ENCODE results near the gene KLK6. TPM values are rescaled to one million over a fixed set of nuclear protein-coding genes. Genes with fewer than 3 reads are reported as not detected.

The KLK6 gene
- total and polyA plus RNA-seq, 8 donors, result 0.15 to 0.47 (median 0.29) TPM; not detected in 2

GRCh38 chr19:50981587-50982146 is 12.3 kb upstream of the KLK6 start:
- ATAC-seq, result no peak
- TF ChIP-seq CTCF (IDR thresholded peaks at IDR 0.05), result no peak
- Histone ChIP-seq H3K4me1 (no peaks in the 10 kb centered on the region), H3K36me3 (no peaks in the 10 kb centered on the region), H3K27ac (no peak overlapping the region), H3K4me3 (no peak overlapping the region), H3K27me3 (peaks cover 0 to 57% of the 10 kb centered on the region in 2 donors), H3K9me3 (no peaks in the 10 kb centered on the region)
- intact Hi-C loops (cut with DNase I), result no loop called here
- no peak for DNase-seq

- no peaks in the 10 kb centered on the region for H3K4me1 ChIP-seq
- intact Hi-C loops (cut with DNase I), result no loop called here
- H3K27me3 ChIP-seq, result peaks cover 0 to 58% of the 10 kb centered on the region in 2 donors
- H3K9me3 ChIP-seq, result no peaks in the 10 kb centered on the region
- no peak for TF ChIP-seq CTCF (IDR thresholded peaks at IDR 0.05)
- H3K4me3 ChIP-seq, result no peak overlapping the region
- DNase-seq (no peak), ATAC-seq (no peak)
- no peaks in the 10 kb centered on the region for H3K36me3 ChIP-seq
- H3K27ac ChIP-seq, result no peak overlapping the region
Measured at GRCh38 chr19:50980208-50980607, 10.8 kb upstream of the KLK6 start.

GRCh38 chr19:50979758-50980157 is 10.4 kb upstream of the KLK6 start:
- TF ChIP-seq CTCF (IDR thresholded peaks at IDR 0.05), result no peak
- Histone ChIP-seq H3K9me3 (no peaks in the 10 kb centered on the region), H3K36me3 (no peaks in the 10 kb centered on the region), H3K27me3 (peaks cover 0 to 57% of the 10 kb centered on the region in 2 donors), H3K4me1 (no peaks in the 10 kb centered on the region), H3K27ac (no peak overlapping the region), H3K4me3 (no peak overlapping the region)
- intact Hi-C loops (cut with DNase I), result no loop called here
- ATAC-seq (no peak), DNase-seq (no peak)

GRCh38 chr19:50978772-50979390 is 9.5 kb upstream of the KLK6 start:
- Histone ChIP-seq H3K27me3 (peaks cover 0 to 49% of the 10 kb centered on the region in 2 donors), H3K9me3 (no peaks in the 10 kb centered on the region), H3K4me1 (no peaks in the 10 kb centered on the region), H3K4me3 (no peak overlapping the region), H3K27ac (no peak overlapping the region), H3K36me3 (no peaks in the 10 kb centered on the region)
- intact Hi-C loops (cut with DNase I), result no loop called here
- no peak for DNase-seq
- TF ChIP-seq CTCF (IDR thresholded peaks at IDR 0.05), result no peak
- no peak for ATAC-seq

- no peak for TF ChIP-seq CTCF (IDR thresholded peaks at IDR 0.05)
- ATAC-seq, result no peak
- no peaks in the 10 kb centered on the region for H3K36me3 ChIP-seq
- intact Hi-C loops (cut with DNase I), result no loop called here
- no peaks in the 10 kb centered on the region for H3K9me3 ChIP-seq
- no peak overlapping the region for H3K27ac ChIP-seq
- peaks cover 0 to 52% of the 10 kb centered on the region in 2 donors for H3K27me3 ChIP-seq
- no peaks in the 10 kb centered on the region for H3K4me1 ChIP-seq
- no peak overlapping the region for H3K4me3 ChIP-seq
- no peak for DNase-seq
Measured at GRCh38 chr19:50977626-50978025, 8.2 kb upstream of the KLK6 start.
